PC-9 (cell line): ENCODE results near the gene TSPY8. TPM values are rescaled to one million over a fixed set of nuclear protein-coding genes. Genes with fewer than 3 reads are reported as not detected.
"Not testable (repeated sequence)": the region's sequence is repeated elsewhere in the genome, so short reads cannot be mapped to it uniquely, and the experiment has no call there.

Source experiments
- Bru-seq: library from RNA; stranded (reverse); fragments of 400-500 nt; gene quantifications from one replicate; lab custom pipeline; 2021; lab: Mats Ljungman, UMichigan
- BruChase-seq, 2 experiments: library from RNA; stranded (reverse); fragments of 400-500 nt; gene quantifications; one replicate each; lab custom pipeline; 2021; lab: Mats Ljungman, UMichigan
- BruUV-seq: library from RNA; stranded (reverse); fragments of 400-500 nt; replicated peaks from 2 replicates; lab custom pipeline; 2021; lab: Mats Ljungman, UMichigan
- CTCF ChIA-PET: fragments of 300-600 bp; sonication (Branson Sonifier 250); formaldehyde crosslinking; loops from one replicate; lab custom pipeline; 2022; ENCODE audit warnings: antibody characterized with exemption; lab: Charles Lee
- POLR2A ChIA-PET: fragments of 300-600 bp; sonication (Branson Sonifier 250); formaldehyde crosslinking; loops from one replicate; lab custom pipeline; 2022; ENCODE audit warnings: antibody characterized with exemption; ENCODE audit not compliant: unreplicated experiment; lab: Charles Lee
- DNase-seq, 2 experiments: peaks; one replicate each; pipeline versions ENCODE4 v3.0.0 to v3.0.0-alpha.2; 2015 to 2022; ENCODE audit warnings: mixed read lengths in 1 of 2
- H2AFZ ChIP-seq: fragments of 200-600 bp; sonication (generic); 2 replicates; pipeline ENCODE4 v1.8.1; 2017; ENCODE audit warnings: antibody characterized with exemption
- H3F3A ChIP-seq: fragments of 200-600 bp; sonication (generic); 2 replicates; pipeline ENCODE4 v1.8.1; 2017; ENCODE audit warnings: antibody characterized with exemption, mild to moderate bottlenecking, low read depth; ENCODE audit not compliant: insufficient read depth
- H3K27ac ChIP-seq: fragments of 200-600 bp; sonication (generic); 2 replicates; pipeline ENCODE4 v1.6.1; 2016; ENCODE audit warnings: mixed run types
- H3K27me3 ChIP-seq: fragments of 200-600 bp; sonication (generic); 2 replicates; pipeline ENCODE4 v1.6.1; 2016; ENCODE audit warnings: low read depth, mixed run types; ENCODE audit not compliant: insufficient read depth
- H3K36me3 ChIP-seq: fragments of 200-600 bp; sonication (generic); 2 replicates; pipeline ENCODE4 v1.6.1; 2016; ENCODE audit warnings: low read depth, mixed run types
- H3K4me1 ChIP-seq: fragments of 200-600 bp; sonication (generic); replicated peaks from 2 replicates; pipeline ENCODE4 v1.6.1; 2016; ENCODE audit warnings: mixed run types; ENCODE audit not compliant: insufficient read depth
- H3K4me2 ChIP-seq: fragments of 200-600 bp; sonication (generic); 2 replicates; pipeline ENCODE4 v1.6.1; 2017; ENCODE audit warnings: mixed run types
- H3K4me3 ChIP-seq: fragments of 200-600 bp; sonication (generic); 2 replicates; pipeline ENCODE4 v1.6.1; 2016; ENCODE audit warnings: mixed run types
- H3K79me2 ChIP-seq: fragments of 200-600 bp; sonication (generic); 2 replicates; pipeline ENCODE4 v1.6.1; 2017; ENCODE audit warnings: low read depth, mixed run types
- H3K9me2 ChIP-seq: fragments of 200-600 bp; sonication (generic); 2 replicates; pipeline ENCODE4 v1.8.1; 2017; ENCODE audit warnings: mild to moderate bottlenecking; ENCODE audit not compliant: insufficient read depth
- H3K9me3 ChIP-seq: fragments of 200-600 bp; sonication (generic); 2 replicates; pipeline ENCODE4 v1.8.1; 2016; ENCODE audit warnings: low read depth; ENCODE audit not compliant: insufficient read depth
- H4K20me1 ChIP-seq: fragments of 200-600 bp; sonication (generic); 2 replicates; pipeline ENCODE4 v1.8.1; 2017; ENCODE audit not compliant: insufficient read depth
- CTCF ChIP-seq: fragments of 200-600 bp; sonication (generic); conservative IDR thresholded peaks from 2 replicates; pipeline ENCODE4 v1.6.1; 2017; ENCODE audit warnings: mixed run types, antibody characterized with exemption, mild to moderate bottlenecking, moderate library complexity
- EZH2 ChIP-seq: fragments of 200-600 bp; sonication (generic); IDR thresholded peaks from 2 replicates; pipeline ENCODE4 v1.8.0; 2017; ENCODE audit warnings: antibody characterized with exemption, low read depth
- intact Hi-C: fragments of 100-400 bp; cut with micrococcal nuclease; formaldehyde crosslinking; loops from one replicate; pipeline ENCODE4 v1.10.0; 2022; ENCODE audit not compliant: unreplicated experiment
- long read RNA-seq: library from polyadenylated mRNA; stranded (forward); transcript quantifications from one replicate; pipeline ENCODE4 v2.0.0, GENCODE V29; 2022
- total RNA-seq: library from RNA; stranded (reverse); gene quantifications from 2 replicates; pipeline ENCODE4 v1.2.3, GENCODE V29; 2021

The TSPY8 gene, protein sequence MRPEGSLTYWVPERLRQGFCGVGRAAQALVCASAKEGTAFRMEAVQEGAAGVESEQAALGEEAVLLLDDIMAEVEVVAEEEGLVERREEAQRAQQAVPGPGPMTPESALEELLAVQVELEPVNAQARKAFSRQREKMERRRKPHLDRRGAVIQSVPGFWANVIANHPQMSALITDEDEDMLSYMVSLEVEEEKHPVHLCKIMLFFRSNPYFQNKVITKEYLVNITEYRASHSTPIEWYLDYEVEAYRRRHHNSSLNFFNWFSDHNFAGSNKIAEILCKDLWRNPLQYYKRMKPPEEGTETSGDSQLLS
- total RNA-seq (not detected in 2 replicates), Bru-seq, nascent RNA (not detected), BruChase-seq, experiment 1, labeled RNA remaining after a 2-hour chase (not detected), BruChase-seq, experiment 2, labeled RNA remaining after a 6-hour chase (not detected)
- long read RNA-seq, result 0 reads

DNA sequence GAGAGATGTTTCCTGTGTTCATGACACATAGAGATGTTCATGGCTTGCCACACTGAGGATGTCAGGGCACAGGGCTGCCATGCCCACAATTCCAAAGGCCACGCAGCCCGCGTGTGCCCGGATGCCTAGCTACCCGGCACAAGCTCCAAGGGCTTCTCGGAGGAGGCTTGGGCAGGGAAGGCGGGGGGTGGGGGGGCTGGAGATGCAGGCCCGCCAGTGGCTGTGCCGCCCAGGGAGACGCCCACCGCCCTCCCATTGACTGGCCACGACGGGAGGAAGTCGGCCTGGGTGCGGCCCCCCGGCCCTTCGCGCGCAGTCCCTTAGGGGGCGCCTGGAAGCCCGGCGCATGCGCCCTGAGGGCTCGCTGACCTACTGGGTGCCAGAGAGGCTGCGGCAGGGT, at the start of gene TSPY8:
TSPY8 (plus strand) TSS at position 301 of the 400 bp plus-strand sequence; CDS start at position 347, 46 bp downstream.
- H3K4me1 ChIP-seq, BruUV-seq, H3K9me3 ChIP-seq, H3K4me3 ChIP-seq, H3K27ac ChIP-seq, H3K79me2 ChIP-seq, H3K36me3 ChIP-seq, CTCF ChIA-PET, intact Hi-C loops, H3K9me2 ChIP-seq, H4K20me1 ChIP-seq, H3K27me3 ChIP-seq, DNase-seq, H3F3A ChIP-seq, H3K4me2 ChIP-seq, POLR2A ChIA-PET, H2AFZ ChIP-seq: not testable (repeated sequence)

DNA sequence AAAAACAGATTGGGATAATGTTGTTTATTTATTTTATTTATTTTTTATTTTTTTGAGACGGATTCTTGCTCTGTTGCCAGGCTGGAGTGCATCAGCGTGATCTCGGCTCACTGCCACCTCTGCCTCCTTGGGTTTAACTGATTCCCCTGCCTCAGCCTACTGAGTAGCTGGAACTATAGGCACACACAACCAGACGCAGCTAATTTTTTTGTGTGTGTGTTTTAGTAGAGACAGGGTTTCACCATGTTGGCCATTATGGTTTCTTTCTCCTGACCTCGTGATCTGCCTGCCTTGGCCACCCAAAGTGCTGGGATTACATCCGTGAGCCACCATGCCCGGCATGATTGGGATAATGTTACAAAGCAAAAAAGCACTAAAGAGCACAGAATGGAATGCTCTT, 36.6 kb upstream of the TSPY8 start:
- no peaks in the 10 kb centered on the region for H3K9me3 ChIP-seq
- TF ChIP-seq EZH2 (no peak), CTCF (no peak)
- H3K27ac ChIP-seq, result no peak overlapping the region
- no peaks in the 10 kb centered on the region for H3K36me3 ChIP-seq
- no peak for DNase-seq
- no peak overlapping the region for H2AFZ ChIP-seq
- CTCF ChIA-PET, result no interaction called here
- no peak overlapping the region for H3K4me3 ChIP-seq
- H3F3A ChIP-seq, result no peaks in the 10 kb centered on the region
- H4K20me1 ChIP-seq, result no peaks in the 10 kb centered on the region
- POLR2A ChIA-PET, result no interaction called here
- intact Hi-C loops, result no loop called here
- no peaks in the 10 kb centered on the region for H3K79me2 ChIP-seq
- BruUV-seq, result no TSS peak
- no peaks in the 10 kb centered on the region for H3K27me3 ChIP-seq
- H3K9me2 ChIP-seq, result no peaks in the 10 kb centered on the region
- no peak overlapping the region for H3K4me2 ChIP-seq
- H3K4me1 ChIP-seq, result no peaks in the 10 kb centered on the region

- H4K20me1 ChIP-seq, POLR2A ChIA-PET, intact Hi-C loops, H3K4me2 ChIP-seq, H3K4me3 ChIP-seq, H2AFZ ChIP-seq, H3K36me3 ChIP-seq, H3K9me3 ChIP-seq, H3K27ac ChIP-seq, DNase-seq, H3K27me3 ChIP-seq, H3F3A ChIP-seq, H3K4me1 ChIP-seq, H3K79me2 ChIP-seq, H3K9me2 ChIP-seq, BruUV-seq, CTCF ChIA-PET: not testable (repeated sequence)
Observed at GRCh38 chrY:9337164-9337563, 20.4 kb upstream of the TSPY8 start, which contains the start of gene TSPY4. TSPY4 (plus strand) TSS chrY:9337464; CDS start chrY:9337510, 46 bp downstream.

DNA sequence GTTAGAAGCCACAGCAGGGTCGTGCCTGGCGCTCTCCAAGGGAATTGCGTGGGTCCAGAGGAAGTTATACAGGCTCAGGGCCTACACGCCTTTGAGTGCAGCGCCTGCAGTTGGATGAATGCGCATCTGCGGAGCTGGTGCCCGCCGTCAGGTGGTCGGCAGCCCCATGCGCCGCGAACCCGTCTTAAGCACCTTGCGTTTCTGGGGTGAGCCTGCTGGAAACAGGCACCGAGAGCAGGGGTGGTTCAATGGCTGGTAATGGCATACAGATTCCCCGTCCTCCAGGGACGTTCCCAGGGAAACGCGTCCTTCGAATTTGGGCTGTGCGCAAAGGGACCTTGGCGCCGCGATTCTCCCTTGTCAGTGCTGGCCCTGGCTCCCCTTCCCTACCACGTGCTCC, 38.9 kb downstream of the TSPY8 start:
- POLR2A ChIA-PET, result not testable (repeated sequence)

GRCh38 chrY:9398121-9398520, 40.5 kb downstream of the TSPY8 start, which contains the start of gene TSPY3:
TSPY3 (plus strand) TSS chrY:9398421; CDS start chrY:9398467, 46 bp downstream.
- H3K4me1 ChIP-seq, DNase-seq, H3K4me2 ChIP-seq, H2AFZ ChIP-seq, CTCF ChIA-PET, H3K27me3 ChIP-seq, H3K4me3 ChIP-seq, H3K36me3 ChIP-seq, H3K9me3 ChIP-seq, BruUV-seq, H3K9me2 ChIP-seq, H3K79me2 ChIP-seq, POLR2A ChIA-PET, H3K27ac ChIP-seq, intact Hi-C loops, H3F3A ChIP-seq, H4K20me1 ChIP-seq: not testable (repeated sequence)

More for the DNA sequence above, 38.9 kb downstream of the TSPY8 start:
- H4K20me1 ChIP-seq, H3F3A ChIP-seq, H3K9me2 ChIP-seq, H3K79me2 ChIP-seq, CTCF ChIA-PET, H3K27ac ChIP-seq, H3K36me3 ChIP-seq, H3K9me3 ChIP-seq, intact Hi-C loops, DNase-seq, H3K4me3 ChIP-seq, H3K4me1 ChIP-seq, H2AFZ ChIP-seq, BruUV-seq, H3K4me2 ChIP-seq, H3K27me3 ChIP-seq: not testable (repeated sequence)
